Ishikawa (cell line): ENCODE data around the gene SRRM1.
A peak's percentile ranks its signal among the peaks of the same experiment; 100 is the strongest.

Experiments
- CEBPB ChIP-seq: IDR thresholded peaks from 2 replicates; pipeline ENCODE4 v1.6.1; 2012
- CREB1 ChIP-seq: IDR thresholded peaks from 2 replicates; pipeline ENCODE4 v1.6.1; 2012; ENCODE audit warnings: low read depth
- EGR1 ChIP-seq: IDR thresholded peaks from 2 replicates; pipeline ENCODE4 v1.6.1; 2012
- EP300 ChIP-seq: IDR thresholded peaks from 2 replicates; pipeline ENCODE4 v1.6.1; 2012; ENCODE audit warnings: borderline replicate concordance
- FOXM1 ChIP-seq: IDR thresholded peaks from 2 replicates; pipeline ENCODE4 v1.6.1; 2012; ENCODE audit warnings: low read depth, borderline replicate concordance
- MAX ChIP-seq: IDR thresholded peaks from 2 replicates; pipeline ENCODE4 v1.6.1; 2012
- NFIC ChIP-seq: IDR thresholded peaks from 2 replicates; pipeline ENCODE4 v1.6.1; 2012
- RAD21 ChIP-seq: IDR thresholded peaks from 2 replicates; pipeline ENCODE4 v1.6.1; 2012; ENCODE audit warnings: low read depth
- REST ChIP-seq: IDR thresholded peaks from 2 replicates; pipeline ENCODE4 v1.6.1; 2012; ENCODE audit warnings: low read depth, mild to moderate bottlenecking
- TAF1 ChIP-seq: IDR thresholded peaks from 2 replicates; pipeline ENCODE4 v1.6.1; 2012; ENCODE audit warnings: low read depth, mild to moderate bottlenecking
- TCF12 ChIP-seq: IDR thresholded peaks from 2 replicates; pipeline ENCODE4 v1.6.1; 2012; ENCODE audit warnings: low read depth
- TEAD4 ChIP-seq: IDR thresholded peaks from 2 replicates; pipeline ENCODE4 v1.6.1; 2012
- USF1 ChIP-seq: IDR thresholded peaks from 2 replicates; pipeline ENCODE4 v1.6.1; 2012
- YY1 ChIP-seq: IDR thresholded peaks from 2 replicates; pipeline ENCODE4 v1.6.1; 2012; ENCODE audit warnings: low read depth
- ZBTB7A ChIP-seq: IDR thresholded peaks from 2 replicates; pipeline ENCODE4 v1.6.1; 2012; ENCODE audit warnings: low read depth

The SRRM1 gene

GRCh38 chr1:24666794-24667193, 23.7 kb downstream of the SRRM1 start:
- TF ChIP-seq REST, result no peak
- no peak for TF ChIP-seq NFIC
- no peak for TF ChIP-seq MAX
- TF ChIP-seq RAD21, result no peak
- no peak for TF ChIP-seq CREB1
- TF ChIP-seq ZBTB7A, result no peak
- no peak for TF ChIP-seq TCF12
- TF ChIP-seq EGR1, result no peak
- TF ChIP-seq YY1, result no peak
- TF ChIP-seq EP300, result no peak
- TF ChIP-seq TEAD4, result no peak
- no peak for TF ChIP-seq USF1
- TF ChIP-seq TAF1, result no peak
- TF ChIP-seq CEBPB, result no peak
- no peak for TF ChIP-seq FOXM1

- no peak for TF ChIP-seq REST
- TF ChIP-seq ZBTB7A, result no peak
- no peak for TF ChIP-seq TEAD4
- no peak for TF ChIP-seq RAD21
- TF ChIP-seq USF1, result no peak
- no peak for TF ChIP-seq MAX
- TF ChIP-seq EP300, result no peak
- TF ChIP-seq TCF12, result no peak
- no peak for TF ChIP-seq NFIC
- no peak for TF ChIP-seq CREB1
- no peak for TF ChIP-seq CEBPB
- TF ChIP-seq TAF1, result no peak
- no peak for TF ChIP-seq EGR1
- TF ChIP-seq FOXM1, result no peak
- TF ChIP-seq YY1, result no peak
These were observed 30.2 kb downstream of the SRRM1 start for GRCh38 chr1:24673341-24673740.

- TF ChIP-seq NFIC (no peak), TEAD4 (no peak), EP300 (no peak), TAF1 (no peak), REST (no peak)
These were observed 36.6 kb downstream of the SRRM1 start for GRCh38 chr1:24679725-24680124.

GRCh38 chr1:24683713-24684162, 40.6 kb downstream of the SRRM1 start:
- TF ChIP-seq ZBTB7A, result no peak
- no peak for TF ChIP-seq CEBPB
- no peak for TF ChIP-seq TAF1
- 0 out of 2 replicates have a peak, but pooled peaks have one; percentile 8 for TF ChIP-seq TEAD4
- 0 out of 2 replicates have a peak, but pooled peaks have one; percentile 22 for TF ChIP-seq NFIC

- TF ChIP-seq MAX (no peak), RAD21 (no peak), TCF12 (no peak), REST (no peak), USF1 (no peak), CREB1 (no peak), NFIC (no peak), EGR1 (no peak), CEBPB (no peak), ZBTB7A (no peak), FOXM1 (no peak), YY1 (no peak), TEAD4 (no peak), TAF1 (no peak), EP300 (no peak)
These were observed 44.9 kb downstream of the SRRM1 start for GRCh38 chr1:24688033-24688432.
